Left lung (tissue), 10 donors: ENCODE data around the gene SPIC. TPM values are rescaled to one million over a fixed set of nuclear protein-coding genes. Genes with fewer than 3 reads are reported as not detected.

ENCODE experiments used
- ATAC-seq: fragments of 200-7000 bp; cut with Tn5 transposase; one replicate; pipeline ENCODE4 v1.9.1; 2020; ENCODE audit warnings: moderate library complexity
- DNase-seq, 4 donors: peaks; one replicate each; pipeline ENCODE4 v3.0.0-alpha.2; 2013 to 2020
- H3K27ac ChIP-seq, 2 donors: fragments of 200-600 bp; sonication (generic) in 1 of 2; one replicate each; pipeline versions ENCODE4 v1.5.0 to v1.8.0; 2020 to 2021
- H3K27me3 ChIP-seq, 2 donors: fragments of 200-600 bp; sonication (generic) in 1 of 2; one replicate each; pipeline versions ENCODE4 v1.5.0 to v1.8.0; 2020 to 2021
- H3K36me3 ChIP-seq, 2 donors: fragments of 200-600 bp; sonication (generic) in 1 of 2; one replicate each; pipeline versions ENCODE4 v1.5.0 to v1.8.0; 2020 to 2021
- H3K4me1 ChIP-seq, 2 donors: fragments of 200-600 bp; one replicate each; pipeline ENCODE4 v1.8.0; 2021
- H3K4me3 ChIP-seq, 2 donors: fragments of 200-600 bp; sonication (generic) in 1 of 2; one replicate each; pipeline versions ENCODE4 v1.5.0 to v1.8.0; 2020 to 2021; ENCODE audit warnings: mild to moderate bottlenecking in 1 of 2
- H3K9me3 ChIP-seq, 2 donors: fragments of 200-600 bp; sonication (generic) in 1 of 2; one replicate each; pipeline versions ENCODE4 v1.5.0 to v1.8.0; 2020 to 2021
- CTCF ChIP-seq, 2 donors: fragments of 200-600 bp; sonication (generic) in 1 of 2; IDR thresholded peaks; one replicate each; pipeline versions ENCODE4 v1.5.0 to v1.8.0; 2021; ENCODE audit warnings: antibody characterized with exemption in 2 of 2
- intact Hi-C, 2 donors: fragments of 100-400 bp; cut with DNase I; formaldehyde crosslinking; loops; one replicate each; pipeline versions ENCODE4 v1.11.2 to v1.14.2; 2022
- polyA plus RNA-seq, 6 donors: library from polyadenylated mRNA; unstranded; fragments of 120-200 nt; gene quantifications; one replicate each; pipeline ENCODE4 v1.2.1, GENCODE V29; 2013; ENCODE audit not compliant: insufficient read length in 6 of 6
- total RNA-seq, 2 donors: library from RNA; stranded (reverse); fragmentation: NEBNext Ultra II Directional; extraction: Animal tissue kit (Norgen Biotek cat#: 25700); gene quantifications; one replicate each; pipeline ENCODE4 v1.2.1, GENCODE V29; 2021
- donor health status: DM: no; HTN: yes; CAD: no.
- donor health status: DM: no; HTN: no; CAD: no.

SPIC gene
- total and polyA plus RNA-seq, 8 donors: 0.39 TPM; not detected in 7

DNA sequence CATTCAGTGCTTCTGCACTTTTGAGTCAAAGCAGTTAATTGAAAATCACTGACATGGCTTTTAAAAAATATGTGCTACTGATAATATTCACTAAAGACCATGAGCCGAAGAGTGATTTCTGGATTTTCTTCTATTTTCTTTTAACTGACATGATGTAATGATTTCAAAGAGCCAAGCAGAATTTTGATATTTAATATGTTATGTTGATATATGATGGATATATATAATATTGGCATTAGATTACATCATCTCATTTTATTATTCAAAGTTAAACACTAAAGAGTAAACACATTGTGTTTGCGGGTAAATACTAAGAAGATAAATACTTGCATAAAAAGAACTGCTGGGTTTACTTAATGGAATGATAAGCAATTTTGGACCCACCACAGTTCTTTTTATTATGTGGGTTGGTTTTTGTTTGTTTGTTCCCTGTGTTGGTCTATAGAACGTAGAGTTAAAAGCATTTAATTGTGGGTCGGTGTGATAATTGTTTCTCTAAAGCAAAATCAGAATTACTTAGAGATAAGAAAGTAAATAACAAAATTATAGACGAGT is 692 bp downstream of the SPIC start:
- no peak for TF ChIP-seq CTCF (IDR thresholded peaks at IDR 0.05)
- no peak overlapping the region for H3K27ac ChIP-seq

DNA sequence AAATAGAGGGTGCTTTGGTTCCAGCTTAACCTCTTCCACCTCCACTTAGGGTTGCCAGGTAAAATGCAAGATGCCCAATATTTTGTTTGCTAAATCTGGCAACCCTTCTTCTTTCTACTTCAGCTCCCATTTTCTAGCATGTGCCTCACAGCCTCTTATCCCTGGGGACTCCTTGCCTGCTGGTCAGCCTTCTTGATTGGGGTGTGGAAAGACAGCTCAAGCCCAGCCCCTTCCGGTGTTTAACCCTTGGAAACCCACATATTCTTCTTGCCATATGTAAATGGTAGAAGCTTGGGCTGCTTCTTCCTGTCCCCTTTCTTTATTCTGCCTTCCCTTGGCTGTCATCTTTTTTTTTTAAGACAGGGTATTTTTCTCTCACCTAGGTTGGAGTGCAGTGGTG is 5.7 kb downstream of the SPIC start:
- Histone ChIP-seq H3K4me3 (no peak overlapping the region), H3K36me3 (no peaks in the 10 kb centered on the region), H3K9me3 (no peaks in the 10 kb centered on the region), H3K4me1 (no peaks in the 10 kb centered on the region), H3K27me3 (no peaks in the 10 kb centered on the region), H3K27ac (no peak overlapping the region)
- intact Hi-C loops: no loop called here
- ATAC-seq: no peak
- no peak for DNase-seq
- TF ChIP-seq CTCF (IDR thresholded peaks at IDR 0.05): no peak

More for the DNA sequence above, 692 bp downstream of the SPIC start:
- ATAC-seq: no peak
- Histone ChIP-seq H3K36me3 (no peaks in the 10 kb centered on the region), H3K4me3 (no peak overlapping the region), H3K4me1 (no peaks in the 10 kb centered on the region), H3K9me3 (no peaks in the 10 kb centered on the region), H3K27me3 (no peaks in the 10 kb centered on the region)
- intact Hi-C loops: no loop called here
- no peak for DNase-seq

DNA sequence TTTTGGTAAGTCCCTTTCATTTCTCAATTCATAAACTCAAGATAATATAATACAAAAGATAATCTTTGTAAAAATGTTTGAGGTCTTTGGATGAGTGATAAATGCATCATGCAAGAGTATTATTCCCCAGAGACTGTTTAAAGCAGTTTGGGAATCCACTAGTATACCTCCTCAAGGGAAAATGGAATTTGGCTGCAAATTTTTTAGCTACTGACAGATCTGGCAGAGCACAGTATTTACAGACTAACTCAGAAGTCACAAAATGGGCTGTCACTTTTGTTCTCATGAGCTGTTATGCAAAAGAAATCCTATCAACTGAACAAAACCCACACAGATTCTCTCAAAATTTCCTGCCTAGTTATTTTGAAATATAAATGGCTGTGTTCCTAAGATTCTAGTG is 9.9 kb downstream of the SPIC start:
- Histone ChIP-seq H3K27me3 (no peaks in the 10 kb centered on the region), H3K4me1 (no peaks in the 10 kb centered on the region), H3K36me3 (no peaks in the 10 kb centered on the region), H3K27ac (no peak overlapping the region), H3K4me3 (no peak overlapping the region), H3K9me3 (no peaks in the 10 kb centered on the region)
- ATAC-seq: no peak
- no peak for TF ChIP-seq CTCF (IDR thresholded peaks at IDR 0.05)
- peak in 1 of 4 donors; percentile 19 for DNase-seq
- intact Hi-C loops: no loop called here

- no peak overlapping the region for H3K27ac ChIP-seq
- H3K4me1 ChIP-seq: no peaks in the 10 kb centered on the region
- no peak overlapping the region for H3K4me3 ChIP-seq
- no peaks in the 10 kb centered on the region for H3K9me3 ChIP-seq
- no peak for TF ChIP-seq CTCF (IDR thresholded peaks at IDR 0.05)
- no peaks in the 10 kb centered on the region for H3K27me3 ChIP-seq
- ATAC-seq (no peak), DNase-seq (no peak)
- H3K36me3 ChIP-seq: no peaks in the 10 kb centered on the region
- intact Hi-C loops: no loop called here
Observed at GRCh38 chr12:101488469-101488868, 13.3 kb downstream of the SPIC start.

- H3K36me3 ChIP-seq: no peaks in the 10 kb centered on the region
- TF ChIP-seq CTCF (IDR thresholded peaks at IDR 0.05): peak in 1 of 2 donors; percentile 16
- H3K9me3 ChIP-seq: no peaks in the 10 kb centered on the region
- no peak overlapping the region for H3K27ac ChIP-seq
- ATAC-seq (peak; percentile 96), DNase-seq (peak in 1 of 4 donors; percentile 48)
- no peaks in the 10 kb centered on the region for H3K27me3 ChIP-seq
- intact Hi-C loops: no loop called here
- no peak overlapping the region for H3K4me3 ChIP-seq
- no peaks in the 10 kb centered on the region for H3K4me1 ChIP-seq
Observed at GRCh38 chr12:101490286-101490920, 15.3 kb downstream of the SPIC start.
